Activated naive CD4-positive, alpha-beta T cell treated with anti-CD3 and anti-CD28 coated beads for 36 hours (primary cell): ENCODE data around the gene ERCC1. TPM values are rescaled to one million over a fixed set of nuclear protein-coding genes. Genes with fewer than 3 reads are reported as not detected.

Experiments
- CTCF ChIA-PET: fragments of 350-600 bp; sonication (Branson Sonifier 250); formaldehyde crosslinking; loops from one replicate; lab custom pipeline; 2021; ENCODE audit warnings: antibody characterized with exemption; lab: Charles Lee
- DNase-seq: peaks from one replicate; pipeline ENCODE4 v3.0.0-alpha.2; 2020
- H3K27ac Mint-ChIP-seq: one replicate; pipeline ENCODE4 v1.8.0; 2021; ENCODE audit warnings: mild to moderate bottlenecking, mixed read lengths
- H3K27me3 Mint-ChIP-seq: one replicate; pipeline ENCODE4 v1.8.0; 2021; ENCODE audit warnings: low read depth, mixed read lengths
- H3K36me3 Mint-ChIP-seq: one replicate; pipeline ENCODE4 v1.8.0; 2021; ENCODE audit warnings: low read depth, mixed read lengths
- H3K4me1 Mint-ChIP-seq: one replicate; pipeline ENCODE4 v1.8.0; 2021; ENCODE audit warnings: low read depth, mixed read lengths
- H3K4me3 Mint-ChIP-seq: one replicate; pipeline ENCODE4 v1.8.0; 2021; ENCODE audit warnings: mild to moderate bottlenecking, moderate library complexity, mixed read lengths
- H3K9me3 Mint-ChIP-seq: one replicate; pipeline ENCODE4 v1.8.0; 2021; ENCODE audit warnings: mixed read lengths
- intact Hi-C: fragments of 100-400 bp; cut with micrococcal nuclease; formaldehyde crosslinking; loops from one replicate; pipeline ENCODE4 v1.15.1; 2023
- total RNA-seq, 2 experiments: library from RNA; stranded (reverse); gene quantifications; one replicate each; pipeline ENCODE4 v1.2.3, GENCODE V29; 2021

Gene ERCC1
- total RNA-seq, 2 experiments from 2014 or later, result 28.9 to 30.7 TPM

DNA sequence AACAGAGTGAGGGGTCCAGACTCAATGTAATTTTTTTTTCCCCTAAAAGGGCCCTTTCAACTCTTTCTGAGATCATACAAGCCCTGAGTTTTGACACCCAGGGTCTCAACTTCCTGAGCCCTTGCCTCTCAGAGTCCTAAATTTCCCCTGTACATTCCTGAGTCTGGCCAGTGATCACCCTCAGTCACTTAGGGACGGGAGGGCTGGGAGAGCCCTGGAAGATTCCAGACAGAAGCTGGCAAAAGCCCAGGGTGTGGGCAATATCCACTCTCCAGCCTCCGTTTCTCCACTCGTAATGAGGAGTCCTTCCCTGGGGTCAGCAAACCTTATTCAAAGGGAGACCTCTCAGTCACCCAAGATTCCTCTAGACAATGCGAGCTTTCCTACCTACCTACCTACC lies 20.4 kb downstream of the ERCC1 start:
- Mint-ChIP-seq H3K36me3 (peaks cover 4% of the 10 kb centered on the region), H3K9me3 (no peaks in the 10 kb centered on the region), H3K27ac (no peak overlapping the region), H3K4me3 (no peak overlapping the region), H3K27me3 (peaks cover 42% of the 10 kb centered on the region), H3K4me1 (peaks cover 40% of the 10 kb centered on the region)
- no peak for DNase-seq
- CTCF ChIA-PET, result interaction anchor here (0.6 to 1.6 kb wide), 6 partner anchors 13 to 445 kb away, joined by 3 to 13 read pairs (median 4); no protein-coding TSS in a partner anchor
- intact Hi-C loops, result no loop called here

DNA sequence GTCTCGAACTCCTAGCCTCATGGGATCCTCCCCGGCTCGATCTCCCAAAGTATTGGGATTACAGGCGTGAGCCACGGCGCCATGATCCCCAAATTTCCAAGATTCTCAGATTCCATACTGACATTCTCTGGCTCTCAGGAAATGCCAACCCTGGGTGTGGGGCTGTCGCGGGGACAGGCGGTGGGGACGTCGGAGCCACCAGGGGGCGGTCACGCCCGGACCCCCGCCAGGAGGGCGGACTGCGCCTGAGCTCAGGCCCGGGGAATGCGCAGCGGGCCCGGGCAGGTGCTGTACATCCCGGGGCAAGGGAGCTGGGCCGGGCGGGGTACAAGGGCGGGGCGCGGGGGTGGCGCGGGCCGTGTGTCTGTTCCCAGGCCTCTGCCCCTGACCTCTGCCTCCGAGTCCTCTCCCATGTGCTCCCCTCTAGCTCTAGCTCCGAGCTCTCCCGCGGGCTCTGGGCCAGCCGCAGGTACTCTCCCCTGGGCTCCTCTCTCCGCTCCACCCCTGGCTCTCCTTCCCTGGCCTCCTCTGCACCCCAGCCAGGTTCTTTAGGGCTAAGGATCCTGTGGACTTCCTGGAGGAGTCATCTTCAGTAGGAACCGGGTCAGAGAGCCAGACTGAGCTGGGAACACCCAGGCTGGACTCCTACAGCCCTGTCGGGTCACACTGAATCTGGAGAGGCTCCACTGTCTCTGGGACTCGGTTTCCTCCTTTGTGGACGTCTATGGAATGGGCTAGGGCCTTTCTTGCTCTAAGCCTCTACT lies 21.2 kb downstream of the ERCC1 start:
- Mint-ChIP-seq H3K27ac (no peak overlapping the region), H3K4me3 (no peak overlapping the region), H3K27me3 (peaks cover 48% of the 10 kb centered on the region), H3K9me3 (no peaks in the 10 kb centered on the region), H3K36me3 (no peaks in the 10 kb centered on the region), H3K4me1 (peaks cover 34% of the 10 kb centered on the region)
- CTCF ChIA-PET, result interaction anchor here (0.5 to 2.0 kb wide), 13 partner anchors 10 to 81 kb away, joined by 3 to 13 read pairs (median 4); no protein-coding TSS in a partner anchor
- no peak for DNase-seq
- intact Hi-C loops, result no loop called here

DNA sequence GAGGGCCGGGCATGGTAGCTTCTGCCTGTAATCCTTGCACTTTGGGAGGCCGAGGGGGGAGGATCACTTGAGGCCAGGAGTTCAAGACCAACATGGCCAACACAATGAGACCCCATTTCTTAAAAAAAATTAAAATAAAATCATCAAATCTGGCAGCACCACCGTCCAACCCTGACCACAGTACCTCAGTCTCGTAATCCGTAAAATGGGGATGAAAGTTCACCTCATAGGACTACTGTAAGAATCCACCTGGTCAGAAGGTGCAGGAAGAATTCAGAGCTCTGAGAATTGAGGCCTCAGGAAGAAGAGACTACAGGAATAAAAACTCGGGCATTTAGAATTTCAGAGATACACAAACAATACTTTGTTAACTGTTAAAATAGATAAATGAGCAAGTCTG lies 21.9 kb downstream of the ERCC1 start:
- H3K4me1 Mint-ChIP-seq, result peaks cover 33% of the 10 kb centered on the region
- no peaks in the 10 kb centered on the region for H3K9me3 Mint-ChIP-seq
- CTCF ChIA-PET, result interaction anchor here (0.6 to 2.0 kb wide), 12 partner anchors 9 to 316 kb away, joined by 3 to 13 read pairs (median 4); no protein-coding TSS in a partner anchor
- H3K4me3 Mint-ChIP-seq, result no peak overlapping the region
- H3K36me3 Mint-ChIP-seq, result no peaks in the 10 kb centered on the region
- DNase-seq, result no peak
- intact Hi-C loops, result no loop called here
- H3K27ac Mint-ChIP-seq, result no peak overlapping the region
- peaks cover 53% of the 10 kb centered on the region for H3K27me3 Mint-ChIP-seq

DNA sequence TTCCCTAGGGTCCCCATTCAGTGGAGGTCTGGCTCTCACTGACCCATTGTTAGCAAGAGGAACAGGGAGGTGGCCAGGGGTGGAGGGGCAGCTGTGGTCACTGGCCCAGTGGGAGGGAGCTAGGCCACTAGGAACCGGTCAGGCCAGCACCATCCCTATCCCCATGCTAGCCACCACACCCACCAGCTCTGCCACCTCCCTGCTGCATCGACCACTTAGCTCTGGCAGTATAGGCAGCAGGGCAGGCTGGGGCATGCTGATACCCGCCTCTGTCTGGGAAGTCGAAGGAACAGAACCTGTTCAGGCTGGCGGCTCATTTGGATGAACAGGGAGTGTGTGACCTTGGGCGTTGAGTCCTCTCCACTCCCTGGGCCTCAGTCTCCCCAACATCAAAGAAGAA lies 23.5 kb downstream of the ERCC1 start:
- H3K27me3 Mint-ChIP-seq, result peaks cover 60% of the 10 kb centered on the region

GRCh38 chr19:45395821-45396617 lies 27.7 kb downstream of the ERCC1 start:
- DNase-seq, result no peak
- intact Hi-C loops, result no loop called here
- Mint-ChIP-seq H3K9me3 (no peaks in the 10 kb centered on the region), H3K27ac (no peak overlapping the region), H3K4me1 (peaks cover 15% of the 10 kb centered on the region), H3K36me3 (no peaks in the 10 kb centered on the region), H3K4me3 (no peak overlapping the region), H3K27me3 (peaks cover 30% of the 10 kb centered on the region)
- CTCF ChIA-PET, result no interaction called here

More for the DNA sequence above, 23.5 kb downstream of the ERCC1 start:
- CTCF ChIA-PET, result interaction anchor here (0.6 to 1.3 kb wide), 2 partner anchors 20 to 98 kb away, joined by 3 read pairs; partner anchors contain the start of gene PPM1N
- H3K4me3 Mint-ChIP-seq, result no peak overlapping the region
- no peaks in the 10 kb centered on the region for H3K36me3 Mint-ChIP-seq
- no peak for DNase-seq
- H3K9me3 Mint-ChIP-seq, result no peaks in the 10 kb centered on the region
- intact Hi-C loops, result no loop called here
- no peak overlapping the region for H3K27ac Mint-ChIP-seq
- peaks cover 34% of the 10 kb centered on the region for H3K4me1 Mint-ChIP-seq

DNA sequence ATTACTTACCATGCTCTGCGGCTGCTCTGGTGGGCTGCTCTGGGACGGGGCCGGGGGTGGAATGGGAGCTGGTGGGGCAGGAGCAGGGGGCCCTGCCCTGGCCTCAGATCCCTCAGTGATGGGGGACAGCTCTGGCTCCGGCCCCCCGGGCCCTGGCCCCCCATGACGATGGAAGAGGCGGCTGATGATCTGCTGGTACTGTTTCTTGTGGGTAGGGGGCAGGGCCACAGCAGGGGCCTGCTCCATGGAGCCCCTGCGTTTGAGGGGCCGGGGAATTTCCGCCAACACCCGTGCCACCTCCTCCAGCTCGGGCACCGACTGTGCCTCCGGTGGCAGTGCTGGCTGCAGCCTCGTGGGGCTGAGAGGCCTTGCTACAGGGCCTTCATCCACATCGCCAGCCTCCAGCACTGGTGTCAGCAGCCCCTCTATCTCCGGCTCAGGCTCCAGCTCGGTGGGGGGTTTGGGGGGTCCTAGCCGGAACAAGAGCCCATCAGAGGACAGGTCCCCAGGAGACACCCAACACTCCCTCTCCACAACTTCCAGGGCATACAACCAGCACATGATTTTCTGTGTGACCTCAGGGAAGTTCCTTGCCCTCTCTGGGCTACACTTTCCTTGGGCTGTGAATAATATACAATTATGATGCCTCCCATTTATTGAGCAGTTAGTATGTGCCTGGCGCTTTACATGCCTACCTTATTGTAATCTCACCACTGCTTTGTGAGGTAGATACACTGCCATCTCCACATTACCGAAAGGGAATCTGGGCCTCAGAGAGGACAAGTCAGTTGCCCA lies 31.6 kb downstream of the ERCC1 start:
- Mint-ChIP-seq H3K27ac (no peak overlapping the region), H3K36me3 (no peaks in the 10 kb centered on the region), H3K4me1 (peaks cover 7% of the 10 kb centered on the region), H3K9me3 (no peaks in the 10 kb centered on the region), H3K27me3 (peaks cover 9% of the 10 kb centered on the region), H3K4me3 (no peak overlapping the region)
- intact Hi-C loops, result no loop called here
- CTCF ChIA-PET, result interaction anchor here (1.2 kb wide), 1 partner anchor 10 kb away, joined by 3 read pairs; no protein-coding TSS in a partner anchor
- no peak for DNase-seq

GRCh38 chr19:45391346-45391745 lies 32.4 kb downstream of the ERCC1 start:
- Mint-ChIP-seq H3K4me3 (no peak overlapping the region), H3K27ac (no peak overlapping the region), H3K36me3 (no peaks in the 10 kb centered on the region), H3K4me1 (peaks cover 4% of the 10 kb centered on the region), H3K9me3 (no peaks in the 10 kb centered on the region), H3K27me3 (peaks cover 10% of the 10 kb centered on the region)
- CTCF ChIA-PET, result no interaction called here
- no peak for DNase-seq
- intact Hi-C loops, result no loop called here

- H3K36me3 Mint-ChIP-seq, result no peaks in the 10 kb centered on the region
- no peaks in the 10 kb centered on the region for H3K9me3 Mint-ChIP-seq
- DNase-seq, result no peak
- H3K4me3 Mint-ChIP-seq, result no peak overlapping the region
- H3K4me1 Mint-ChIP-seq, result peaks cover 3% of the 10 kb centered on the region
- CTCF ChIA-PET, result no interaction called here
- H3K27me3 Mint-ChIP-seq, result peaks cover 25% of the 10 kb centered on the region
- H3K27ac Mint-ChIP-seq, result no peak overlapping the region
- intact Hi-C loops, result no loop called here
Measured at GRCh38 chr19:45385392-45386221, 38.1 kb downstream of the ERCC1 start.

DNA sequence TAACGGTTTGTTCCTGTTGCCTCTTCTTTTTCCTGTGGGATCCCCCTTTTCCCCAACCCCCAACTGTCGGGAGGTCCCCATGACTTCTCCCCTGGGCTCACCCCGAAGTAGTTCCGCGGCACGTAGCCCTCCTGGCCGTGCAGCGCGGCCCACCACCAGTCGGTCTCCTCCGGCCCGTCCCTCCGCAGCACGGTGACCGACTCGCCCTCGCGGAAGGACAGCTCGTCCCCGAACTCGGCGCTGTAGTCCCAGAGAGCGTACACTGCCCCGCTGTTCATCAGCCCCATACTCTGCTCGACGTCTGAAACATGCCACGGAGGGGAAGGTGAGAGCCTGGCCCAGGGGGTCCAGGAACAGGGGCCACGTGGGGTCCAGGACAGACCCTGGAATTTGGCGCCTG lies 41.3 kb downstream of the ERCC1 start:
- Mint-ChIP-seq H3K36me3 (no peaks in the 10 kb centered on the region), H3K4me3 (no peak overlapping the region), H3K4me1 (peaks cover 3% of the 10 kb centered on the region), H3K9me3 (no peaks in the 10 kb centered on the region), H3K27me3 (peaks cover 25% of the 10 kb centered on the region), H3K27ac (no peak overlapping the region)
- DNase-seq, result no peak
- CTCF ChIA-PET, result no interaction called here
- intact Hi-C loops, result no loop called here

DNA sequence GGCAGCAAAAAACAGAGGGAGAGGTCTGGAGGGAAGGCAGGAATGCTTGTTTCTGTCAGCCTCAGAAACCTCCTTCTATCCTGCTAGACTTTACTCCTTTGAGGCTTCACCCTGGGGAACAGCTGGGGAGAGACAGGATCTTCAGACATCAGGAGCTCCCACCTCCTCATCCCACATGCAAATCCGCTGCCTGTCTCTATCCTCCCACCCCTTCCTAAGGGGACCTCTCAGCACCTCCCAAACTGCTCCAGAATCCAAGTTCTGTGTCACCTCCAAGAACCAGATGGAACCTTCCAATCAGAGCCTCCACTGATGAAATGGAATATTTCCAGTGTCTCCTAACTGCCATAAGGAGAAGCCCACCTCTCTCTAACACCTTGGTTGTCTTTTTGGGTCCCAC lies 43.6 kb downstream of the ERCC1 start:
- Mint-ChIP-seq H3K4me3 (no peak overlapping the region), H3K27me3 (peaks cover 9% of the 10 kb centered on the region), H3K36me3 (no peaks in the 10 kb centered on the region), H3K4me1 (no peaks in the 10 kb centered on the region), H3K27ac (no peak overlapping the region), H3K9me3 (no peaks in the 10 kb centered on the region)
- CTCF ChIA-PET, result interaction anchor here (0.8 kb wide), 1 partner anchor 19 kb away, joined by 3 read pairs; no protein-coding TSS in a partner anchor
- DNase-seq, result no peak
- intact Hi-C loops, result no loop called here

DNA sequence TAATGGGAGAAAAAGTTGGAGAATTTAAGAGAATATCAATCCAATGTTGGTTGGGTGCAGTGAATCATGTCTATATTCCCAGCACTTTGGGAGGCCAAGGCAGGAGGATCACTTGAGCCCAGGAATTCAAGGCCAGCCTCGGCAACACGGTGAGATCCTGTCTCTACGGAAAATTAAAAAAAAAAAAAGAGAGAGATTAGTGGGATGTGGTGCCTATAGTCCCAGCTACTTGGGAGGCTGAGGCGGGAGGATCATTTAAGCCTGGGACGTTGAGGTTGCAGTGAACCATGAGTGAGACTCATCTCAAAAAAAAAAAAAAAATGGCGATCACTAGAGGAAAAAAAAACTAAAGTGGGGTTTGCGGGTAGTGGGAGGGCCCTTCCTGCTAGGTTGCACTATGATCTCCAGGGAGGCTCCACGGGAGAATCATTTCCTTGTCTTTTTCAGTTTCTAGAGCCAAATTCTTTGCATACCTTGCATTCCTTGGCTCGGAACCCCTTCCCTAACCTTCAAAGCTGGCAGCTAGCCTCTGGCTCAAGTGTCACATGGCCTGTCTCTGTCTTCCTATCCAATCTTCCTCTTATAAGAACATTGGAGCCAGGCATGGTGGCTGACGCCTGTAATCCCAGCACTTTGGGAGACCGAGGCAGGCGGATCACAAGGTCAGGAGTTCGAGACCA lies 47.5 kb downstream of the ERCC1 start:
- H3K4me3 Mint-ChIP-seq, result no peak overlapping the region
- CTCF ChIA-PET, result interaction anchor here (0.7 kb wide), 1 partner anchor 26 kb away, joined by 6 read pairs; no protein-coding TSS in a partner anchor

More for the DNA sequence above, 47.5 kb downstream of the ERCC1 start:
- H3K4me1 Mint-ChIP-seq, result no peaks in the 10 kb centered on the region
- no peaks in the 10 kb centered on the region for H3K9me3 Mint-ChIP-seq
- H3K36me3 Mint-ChIP-seq, result no peaks in the 10 kb centered on the region
- no peak for DNase-seq
- no peak overlapping the region for H3K27ac Mint-ChIP-seq
- no peaks in the 10 kb centered on the region for H3K27me3 Mint-ChIP-seq
- intact Hi-C loops, result no loop called here
